K562 (cell line): ENCODE results near the gene CD44. TPM values are rescaled to one million over a fixed set of nuclear protein-coding genes. Genes with fewer than 3 reads are reported as not detected.

Experiments
- ATAC-seq: fragments of 200-7000 bp; cut with Tn5 transposase; 3 replicates; pipeline ENCODE4 v1.9.1; 2020; ENCODE audit warnings: moderate library complexity
- BruUV-seq: library from RNA; stranded (reverse); fragments of 400-500 nt; replicated peaks from 2 replicates; lab custom pipeline; 2021; lab: Mats Ljungman, UMichigan
- CTCF ChIA-PET: fragments of 300-600 bp; formaldehyde crosslinking; extraction: SDS; loops from one replicate; lab custom pipeline; 2021; ENCODE audit warnings: low intra/inter-chr PET ratio; lab: Yijun Ruan, JAX
- POLR2A ChIA-PET: fragments of 300-600, 350-650 bp; sonication (Branson Sonifier 250); formaldehyde crosslinking; extraction: SDS; loops from one replicate; lab custom pipeline; 2021; ENCODE audit warnings: antibody characterized with exemption, inconsistent platforms; lab: Yijun Ruan, JAX
- DNase-seq, 4 experiments: peaks; one replicate each; pipeline versions ENCODE4 v3.0.0 to v3.0.0-alpha.2; 2011 to 2018; ENCODE audit warnings: low spot score in 3 of 4, mixed read lengths in 3 of 4; ENCODE audit errors: extremely low read depth in 1 of 4
- FAIRE-seq: peaks from 2 replicates; lab custom pipeline; 2011; peaks lifted over from hg19 to GRCh38; lab: Jason Lieb, UNC
- H2AFZ ChIP-seq: 2 replicates; pipeline ENCODE4 v1.6.0; 2011; ENCODE audit warnings: low read depth, low read length, control low read depth, inconsistent platforms
- H3K27ac ChIP-seq: fragments of 200-600 bp; 3 replicates; pipeline ENCODE4 v1.8.0; 2011; ENCODE audit warnings: low read depth, mild to moderate bottlenecking, control low read depth, inconsistent platforms, low read length, moderate library complexity, mixed read lengths; ENCODE audit errors: extremely low read depth
- H3K27me3 ChIP-seq, 2 experiments: fragments of 300-600 bp in 1 of 2; 2 replicates in 1 of 2; 3 replicates in 1 of 2; pipeline versions ENCODE4 v1.6.0 to v1.8.0; 2011; ENCODE audit warnings: inconsistent platforms in 2 of 2, low read length in 2 of 2, mild to moderate bottlenecking in 1 of 2, mixed read lengths in 1 of 2, moderate library complexity in 1 of 2; ENCODE audit not compliant: control insufficient read depth in 2 of 2, insufficient read depth in 2 of 2
- H3K36me3 ChIP-seq: fragments of 300-600 bp; 3 replicates; pipeline ENCODE4 v1.8.0; 2011; ENCODE audit warnings: mild to moderate bottlenecking, low read length, inconsistent platforms; ENCODE audit not compliant: control insufficient read depth, insufficient read depth
- H3K4me1 ChIP-seq, 2 experiments: fragments of 200-600 bp in 1 of 2; replicated peaks in 1 of 2; 2 replicates in 1 of 2; 3 replicates in 1 of 2; pipeline versions ENCODE4 v1.5.1 to v1.8.0; 2011; ENCODE audit warnings: inconsistent platforms in 2 of 2, low read length in 2 of 2, mild to moderate bottlenecking in 1 of 2, mixed read lengths in 1 of 2, moderate library complexity in 1 of 2; ENCODE audit not compliant: control insufficient read depth in 2 of 2, insufficient read depth in 2 of 2
- H3K4me2 ChIP-seq: 2 replicates; pipeline ENCODE4 v1.6.1; 2011; ENCODE audit warnings: low read length, control low read depth, inconsistent platforms, mixed read lengths; ENCODE audit not compliant: insufficient read depth
- H3K4me3 ChIP-seq: fragments of 200-600 bp; sonication (generic), shearing (Covaris generic); 2 replicates; pipeline ENCODE4 v1.5.1; 2016; ENCODE audit warnings: control low read depth, inconsistent platforms
- H3K79me2 ChIP-seq: fragments of 200-600 bp; 3 replicates; pipeline ENCODE4 v1.8.0; 2011; ENCODE audit warnings: low read length, inconsistent platforms; ENCODE audit not compliant: control insufficient read depth, insufficient read depth
- H3K9ac ChIP-seq, 2 experiments: 2 replicates each; pipeline versions ENCODE4 v1.6.0 to v1.6.1; 2011; ENCODE audit warnings: low read depth in 2 of 2, low read length in 2 of 2, control low read depth in 1 of 2, inconsistent platforms in 1 of 2, mild to moderate bottlenecking in 1 of 2, mixed read lengths in 1 of 2; ENCODE audit not compliant: insufficient read depth in 1 of 2
- H3K9me1 ChIP-seq: one replicate; pipeline ENCODE4 v1.6.0; 2011; ENCODE audit warnings: inconsistent platforms, mild to moderate bottlenecking, low read length, moderate library complexity; ENCODE audit not compliant: control insufficient read depth, insufficient read depth
- H3K9me3 ChIP-seq: replicated peaks from 2 replicates; pipeline ENCODE4 v1.5.1; 2011; ENCODE audit warnings: low read depth, low read length, inconsistent platforms; ENCODE audit not compliant: control insufficient read depth, insufficient read depth
- H4K20me1 ChIP-seq: replicated peaks from 2 replicates; pipeline ENCODE4 v1.6.1; 2011; ENCODE audit warnings: low read length, inconsistent platforms, mixed read lengths; ENCODE audit not compliant: control insufficient read depth, insufficient read depth
- CEBPG ChIP-seq, 3 experiments: fragments of 200-800 bp in 1 of 3; sonication (Bioruptor generic) in 1 of 3; sonication (generic) in 1 of 3; formaldehyde crosslinking in 1 of 3; IDR thresholded peaks in 2 of 3; conservative IDR thresholded peaks in 1 of 3; 2 replicates each; pipeline versions ENCODE4 v1.6.1 to v1.8.0; 2016 to 2022; ENCODE audit warnings: missing compliant biosample characterization in 2 of 3, missing genetic modification characterization in 2 of 3, mild to moderate bottlenecking in 1 of 3, missing genetic modification reagents in 1 of 3
- LCOR ChIP-seq: sonication (generic); formaldehyde crosslinking; IDR thresholded peaks from 2 replicates; pipeline ENCODE4 v1.8.0; 2022; ENCODE audit warnings: mild to moderate bottlenecking, missing genetic modification reagents
- ZC3H4 ChIP-seq: sonication (generic); formaldehyde crosslinking; IDR thresholded peaks from 2 replicates; pipeline ENCODE4 v1.9.0; 2021; ENCODE audit warnings: missing genetic modification reagents, borderline replicate concordance
- ZKSCAN3 ChIP-seq: fragments of 250-450 bp; sonication (Bioruptor Pico); IDR thresholded peaks from 2 replicates; pipeline ENCODE4 v1.4.0; 2020
- WGBS: fragments of 100-300 bp; shearing (Covaris generic); methylation state at CpG from one replicate; pipeline ENCODE4 v1.1.6; 2016; ENCODE audit warnings: low coverage, mixed read lengths; ENCODE audit not compliant: insufficient coverage; ENCODE audit errors: missing lambda C conversion rate; 5-methylcytosine and 5-hydroxymethylcytosine counted together
- in situ Hi-C: fragments of 300-500 bp; cut with MboI; formaldehyde crosslinking; loops from 4 replicates; pipeline ENCODE4 v1.15.0; 2018; ENCODE audit warnings: inconsistent platforms, mixed read lengths
- intact Hi-C: fragments of 100-400 bp; cut with micrococcal nuclease; formaldehyde crosslinking; loops from 2 replicates; pipeline ENCODE4 v1.14.2; 2022
- polyA plus RNA-seq, 8 experiments: library from polyadenylated mRNA; depleted of rRNA in 4 of 8; stranded (reverse) in 5 of 8; unstranded in 3 of 8; fragments of >200 nt; fragmentation: Nextera tagmentation in 2 of 8; fragmentation: Illumina TruSeq in 1 of 8; extraction: Ambion mirVana in 2 of 8; extraction: Trizol in 1 of 8; gene quantifications; 2 replicates each; pipeline versions ENCODE4 v1.2.1 to v1.2.3, GENCODE V29; 2011 to 2014; ENCODE audit warnings: inconsistent platforms in 1 of 8, missing spikeins in 1 of 8
- total RNA-seq, 7 experiments: library from RNA; depleted of rRNA in 6 of 7; stranded (reverse); fragments of >200 nt in 6 of 7; fragmentation: Illumina TruSeq in 2 of 7; extraction: Trizol in 2 of 7; gene quantifications; 2 replicates each; pipeline versions ENCODE4 v1.2.1 to v1.2.3, GENCODE V29; 2011 to 2021; ENCODE audit warnings: low replicate concordance in 1 of 7

The CD44 gene
- total and polyA plus RNA-seq, 9 of the 15 experiments (the other 6 are each of a cell fraction or from before 2014, with no cell fraction given) = 1.2 to 13.9 (median 3.0) TPM

DNA sequence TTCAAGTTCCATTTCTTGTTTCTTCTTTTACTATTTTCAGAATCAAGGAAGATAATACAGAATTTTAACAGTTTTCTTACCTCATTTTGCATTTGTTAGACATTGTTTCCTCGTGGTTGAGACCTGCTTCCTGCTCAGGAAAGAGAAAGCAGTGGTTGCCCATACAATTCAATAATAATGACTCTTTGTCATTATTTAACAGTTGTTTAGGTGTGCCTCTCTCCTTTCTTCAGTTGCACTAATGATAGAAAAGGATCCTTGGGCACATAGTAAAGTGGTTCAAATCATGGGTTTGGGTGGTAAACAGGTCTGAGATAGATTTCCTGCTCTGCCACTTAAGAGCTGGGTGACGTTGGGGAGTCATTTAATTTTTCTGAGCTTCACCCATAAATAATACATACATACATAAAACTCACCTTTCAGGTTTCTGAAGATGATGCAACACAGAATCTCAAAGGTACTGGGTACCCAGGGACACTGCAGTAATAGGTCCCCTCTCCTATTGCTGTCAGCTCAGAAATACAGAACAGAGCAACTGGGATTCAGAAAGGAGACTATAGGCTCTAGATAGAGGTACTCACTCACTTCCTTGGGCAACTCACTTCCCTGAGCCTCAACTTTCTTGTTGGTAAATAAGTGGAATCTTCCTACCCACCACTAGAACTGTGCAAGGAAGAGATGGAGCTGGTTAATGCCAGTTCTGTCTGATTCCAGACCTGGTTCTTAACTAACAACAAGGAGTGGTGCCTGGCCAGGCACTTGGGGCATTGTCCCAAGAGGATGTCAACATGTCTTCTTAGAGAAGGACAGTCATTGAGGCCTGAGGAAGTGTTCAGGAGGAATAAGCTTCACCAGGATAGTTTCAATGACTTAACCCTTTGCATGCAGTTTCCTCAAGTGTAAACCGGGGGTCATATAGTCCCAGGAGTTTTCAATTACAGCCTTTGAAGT, 34.9 kb downstream of the CD44 start:
- H3K4me3 ChIP-seq = no peak overlapping the region
- ATAC-seq = no peak
- H3K4me1 ChIP-seq = no peaks in the 10 kb centered on the region
- H3K27me3 ChIP-seq = peaks cover 2 to 7% of the 10 kb centered on the region in 2 experiments; a peak in 3 of 5 replicates
- in situ Hi-C loops (no loop called here), intact Hi-C loops (no loop called here)
- no peaks in the 10 kb centered on the region for H3K9me3 ChIP-seq
- no peaks in the 10 kb centered on the region for H4K20me1 ChIP-seq
- BruUV-seq = no TSS peak
- TF ChIP-seq LCOR (CRISPR knock-in tag) = no peak
- no peak for TF ChIP-seq ZKSCAN3
- TF ChIP-seq CEBPG (CRISPR knock-in tag; IDR thresholded peaks at IDR 0.05) = no peak
- TF ChIP-seq CEBPG (tag; conservative IDR thresholded peaks at IDR 0.05 in 1 of 2, IDR thresholded peaks at IDR 0.05 in 1 of 2) = 0 out of 4 replicates have a peak, but pooled peaks of 1 of the 2 experiments have one; percentile 19
- no peak for TF ChIP-seq ZC3H4 (CRISPR knock-in tag)
- ChIA-PET POLR2A (interaction anchor here (0.6 to 1.4 kb wide), 6 partner anchors 8 to 1235 kb away, joined by 3 to 6 read pairs (median 3); no protein-coding TSS in a partner anchor), CTCF (interaction anchor here (0.6 kb wide), 1 partner anchor 1486 kb away, joined by 3 read pairs; no protein-coding TSS in a partner anchor)
- no peaks in the 10 kb centered on the region for H3K9me1 ChIP-seq
- no peak overlapping the region for H3K27ac ChIP-seq
- no peak overlapping the region for H2AFZ ChIP-seq
- H3K9ac ChIP-seq = no peak overlapping the region
- no peak for FAIRE-seq
- no peak overlapping the region for H3K4me2 ChIP-seq
- DNase-seq = no peak
- 0% methylated on average over 3 of the region's 3 CpGs for WGBS
- H3K36me3 ChIP-seq = no peaks in the 10 kb centered on the region
- no peaks in the 10 kb centered on the region for H3K79me2 ChIP-seq
